ENCODE results near the gene IFT25.

The IFT25 gene

GRCh38 chr1:53956308-53957168 lies 11.0 kb upstream of the IFT25 start:
- DNase-seq: no peak

GRCh38 chr1:53954128-53954527 lies 8.6 kb upstream of the IFT25 start:
- no peak for DNase-seq

DNA sequence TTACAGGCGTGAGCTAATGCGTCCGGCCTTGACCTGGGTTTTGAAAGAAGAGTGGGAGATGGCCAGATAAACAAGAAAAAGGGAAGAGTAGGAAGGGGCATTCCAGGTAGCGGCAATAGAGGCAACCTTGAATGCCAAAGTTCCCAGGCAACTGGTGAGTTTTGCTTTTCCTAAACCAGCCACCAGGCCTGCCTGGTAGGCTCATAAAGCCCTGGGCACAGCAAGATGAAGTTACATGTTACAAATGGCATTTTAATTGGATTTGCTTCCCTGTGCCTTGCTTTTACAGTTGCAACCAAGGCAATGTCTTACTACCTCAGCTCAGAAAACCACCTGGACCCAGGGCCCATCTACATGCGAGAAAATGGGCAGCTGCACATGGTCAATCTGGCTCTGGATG lies 6.2 kb upstream of the IFT25 start:
- no peak for DNase-seq

DNA sequence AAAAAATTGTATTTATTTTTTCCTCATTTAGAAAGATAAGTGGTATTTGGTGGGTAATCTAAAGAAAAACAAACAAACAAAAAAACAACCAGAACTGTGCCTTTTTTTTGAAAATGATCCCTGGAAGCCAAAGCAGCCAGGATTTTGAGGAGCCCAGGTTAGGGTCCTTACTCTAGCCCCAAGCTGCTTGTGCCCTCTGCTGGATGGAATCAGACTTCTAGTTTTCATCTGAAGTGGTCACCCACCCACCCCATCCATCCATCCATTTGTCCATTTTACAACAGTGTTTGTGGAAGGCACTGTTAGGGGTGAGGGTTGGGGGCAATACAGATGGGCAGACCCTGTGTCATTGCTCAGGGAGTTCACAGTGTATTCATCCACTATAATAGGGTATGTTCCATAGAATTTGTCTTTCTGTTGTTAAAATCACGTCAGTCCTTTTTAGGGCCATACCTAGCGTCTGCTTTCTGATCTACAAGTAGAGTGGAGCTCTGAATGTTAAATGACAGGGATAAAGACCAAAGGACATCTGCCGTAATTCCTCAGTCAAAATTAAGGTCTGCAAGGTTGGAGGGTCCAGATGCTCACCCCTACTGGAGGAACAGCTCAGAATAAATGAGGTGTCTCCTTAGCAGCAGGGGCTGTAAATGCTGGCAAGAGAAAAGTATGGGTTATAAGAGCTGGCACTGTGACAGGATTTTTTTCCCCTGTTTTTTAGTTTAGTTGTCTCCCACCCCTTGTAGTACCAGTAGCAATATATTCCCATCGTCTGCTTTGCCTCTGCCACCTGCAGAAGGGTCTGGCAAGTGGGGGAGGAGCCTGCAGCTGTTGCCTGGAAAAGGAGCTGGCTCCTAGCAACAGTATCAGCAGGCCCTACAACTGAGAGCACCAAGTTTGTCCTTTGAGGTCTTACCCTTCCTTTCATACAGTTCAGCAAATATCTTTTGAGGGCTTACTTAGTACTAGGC lies 3.8 kb upstream of the IFT25 start:
- DNase-seq: no peak

- DNase-seq: no peak
Measured at GRCh38 chr1:53948291-53948690, 2.8 kb upstream of the IFT25 start.

GRCh38 chr1:53947172-53947907 lies 1.8 kb upstream of the IFT25 start:
- no peak for DNase-seq

DNA sequence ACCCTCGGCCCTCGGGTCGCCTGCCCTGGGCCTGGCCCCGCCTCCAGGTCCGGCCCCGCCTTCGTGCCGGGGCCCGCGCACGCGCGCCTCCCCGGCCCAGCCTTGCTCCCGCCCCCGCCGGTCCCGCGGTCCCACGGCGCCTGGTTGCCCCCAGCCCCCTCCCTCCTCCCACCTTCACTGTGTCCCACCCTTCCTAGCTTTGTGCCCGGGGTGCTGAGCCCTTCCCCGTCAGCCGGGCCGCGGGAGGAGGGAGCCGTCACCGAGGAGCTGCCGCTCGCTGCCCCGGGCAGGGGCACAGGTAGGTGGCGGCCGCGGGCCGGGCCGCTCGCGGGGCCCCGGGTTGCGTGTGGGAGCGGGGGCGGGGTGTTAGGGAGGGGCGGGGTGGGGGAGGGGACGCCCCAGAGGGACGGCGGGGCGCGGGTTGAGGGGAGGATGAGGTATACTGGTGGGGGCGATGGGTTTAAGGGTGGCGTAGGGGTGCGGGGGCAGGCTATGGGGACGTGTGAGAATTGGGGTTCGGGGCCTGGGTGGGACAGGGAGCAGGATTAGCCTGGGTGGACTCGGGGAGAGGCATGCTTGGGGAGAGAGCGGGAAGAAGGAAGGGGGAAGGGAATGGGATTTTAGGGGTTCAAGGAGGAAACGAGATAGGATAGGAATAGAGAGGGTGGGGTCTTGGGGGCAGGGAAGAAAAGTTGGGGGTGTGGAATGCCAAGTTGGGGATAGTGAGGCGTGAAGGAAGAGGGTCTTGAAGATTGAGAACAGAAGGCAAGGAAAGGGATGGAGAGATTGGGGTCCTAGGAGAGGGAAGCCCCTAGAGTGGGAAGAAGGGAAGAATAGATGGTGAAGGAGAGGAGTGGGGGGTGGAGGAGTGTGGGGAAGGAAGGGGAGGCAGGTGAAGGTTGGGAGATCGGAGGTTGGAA lies 1.0 kb upstream of the IFT25 start, which contains the start of gene LRRC42:
Gene LRRC42 (plus strand): TSS at position 99 of the 920 bp plus-strand sequence. CDS start 5,650 bp downstream, outside the sequence.
- no peak for DNase-seq

DNA sequence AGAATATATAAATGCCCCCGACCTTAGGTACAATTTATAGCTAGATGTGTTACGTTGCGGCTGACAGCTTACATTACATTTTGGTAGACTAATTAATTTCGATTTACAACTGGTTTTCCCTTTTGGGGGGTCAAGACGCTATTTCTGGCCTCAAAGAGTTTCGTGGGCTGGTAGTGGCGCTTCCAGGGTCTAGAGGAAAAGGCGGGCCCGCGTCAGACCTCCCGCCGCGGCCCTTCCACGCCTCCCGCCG lies 391 bp downstream of the IFT25 start:
- DNase-seq: no peak

- no peak for DNase-seq
Measured at GRCh38 chr1:53944469-53945182, 873 bp downstream of the IFT25 start.

GRCh38 chr1:53943490-53944043 lies 1.9 kb downstream of the IFT25 start:
- no peak for DNase-seq

DNA sequence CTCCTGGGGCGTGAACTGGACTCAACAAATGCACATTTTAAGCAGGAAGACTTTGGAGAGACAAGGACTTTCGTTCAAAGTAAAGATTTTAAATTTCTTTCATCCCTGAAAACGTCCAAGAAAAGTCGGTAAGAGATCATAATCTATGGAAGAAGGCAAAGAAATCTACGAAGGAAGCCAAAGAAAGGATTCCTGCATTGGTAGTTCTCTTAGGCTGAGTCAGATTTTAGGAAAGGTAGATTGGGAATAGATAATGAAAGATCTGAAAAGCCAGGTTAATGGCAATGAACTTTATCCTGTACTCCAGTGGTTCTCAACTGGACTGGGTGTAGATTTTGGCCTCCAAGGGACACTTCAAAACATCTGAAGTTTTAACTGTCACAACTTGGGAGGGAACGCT lies 2.4 kb downstream of the IFT25 start:
- DNase-seq: no peak

DNA sequence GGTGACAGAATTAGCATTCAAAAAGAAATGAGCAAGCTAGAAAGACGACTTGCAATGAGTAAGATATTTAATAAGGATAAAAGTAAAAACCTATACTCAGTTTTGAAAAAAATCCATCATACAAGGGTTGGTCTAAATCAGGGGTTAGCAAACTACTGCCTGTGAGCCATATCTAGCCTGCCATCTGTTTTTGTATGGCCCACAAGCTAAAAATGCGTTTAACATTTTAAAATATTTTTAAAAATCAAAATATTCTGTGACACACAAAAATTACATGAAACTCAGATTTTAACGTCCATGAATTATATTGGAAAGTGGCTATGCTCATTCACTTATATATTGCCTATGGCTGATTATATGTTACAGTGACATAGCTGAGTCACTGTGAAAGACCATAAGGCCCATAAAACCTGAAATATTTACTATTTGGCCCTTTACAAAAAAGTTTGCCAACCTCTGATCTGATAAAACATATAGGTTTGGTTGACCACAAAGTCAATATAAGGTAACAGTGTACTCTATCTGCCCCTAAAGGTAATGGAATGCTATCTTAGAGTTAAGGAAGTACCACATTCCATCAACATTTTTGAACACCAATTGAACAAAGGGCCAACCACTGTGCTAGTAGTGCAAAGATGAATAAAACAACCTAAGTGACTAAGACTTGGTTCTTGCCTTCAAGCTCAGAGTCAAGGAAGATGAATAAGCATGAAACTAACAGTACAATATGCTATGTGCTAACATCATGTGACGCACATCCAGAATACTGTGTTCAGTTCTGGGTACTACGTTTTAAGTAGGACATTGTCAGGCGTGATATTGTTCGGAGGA lies 3.2 kb downstream of the IFT25 start:
- no peak for DNase-seq

DNA sequence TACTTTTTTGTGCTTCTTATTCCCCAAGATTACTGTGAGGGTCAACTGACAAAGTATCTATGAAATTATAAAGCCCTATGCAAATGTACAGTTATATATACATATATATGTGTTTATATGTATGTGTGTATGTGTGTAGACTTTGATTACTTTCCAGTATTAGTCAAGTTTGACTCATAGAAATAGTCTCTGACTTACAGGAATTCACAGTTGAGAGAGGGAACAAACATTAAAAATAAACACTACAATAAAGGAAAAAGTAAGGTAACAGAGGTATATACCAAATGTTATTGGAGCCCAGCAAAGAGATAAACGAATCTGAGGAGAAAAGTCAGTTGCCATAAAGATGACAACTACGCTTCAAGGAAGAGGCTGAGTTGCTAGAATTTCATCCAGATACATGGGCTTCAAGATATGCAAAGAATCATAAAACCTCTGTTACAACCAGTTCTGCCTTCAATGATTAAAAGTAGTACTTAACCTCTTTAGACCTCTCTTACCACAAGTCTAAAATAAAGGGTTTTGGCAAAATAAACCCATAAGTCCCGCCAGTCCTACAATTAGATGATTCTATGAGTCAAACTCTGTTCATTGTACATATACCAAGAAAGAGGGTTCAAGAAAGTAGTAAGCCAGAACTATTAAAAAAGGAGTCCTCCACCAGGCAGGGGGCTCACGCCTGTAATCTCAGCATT lies 7.2 kb downstream of the IFT25 start:
- DNase-seq: no peak

DNA sequence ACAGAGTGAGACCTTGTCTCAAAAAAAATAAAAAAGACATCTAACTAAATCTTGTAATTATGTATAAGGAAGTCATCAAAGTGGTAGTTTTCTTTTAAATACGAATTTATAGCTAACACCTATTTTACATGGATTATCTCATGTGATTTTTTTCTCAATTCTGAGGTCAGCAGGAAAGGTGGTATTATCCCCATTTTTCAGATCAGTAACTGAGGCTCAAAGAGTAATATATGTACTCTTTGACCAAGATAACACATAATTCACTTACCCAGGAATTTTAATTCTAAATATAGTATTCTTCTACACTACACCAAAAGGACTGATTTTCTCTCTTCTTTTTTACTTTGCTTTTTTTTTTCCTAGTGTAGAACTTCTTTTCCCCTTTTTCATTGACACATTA lies 9.1 kb downstream of the IFT25 start:
- no peak for DNase-seq

- no peak for DNase-seq
Measured at GRCh38 chr1:53934170-53934765, 11.2 kb downstream of the IFT25 start.

- no peak for DNase-seq
Measured at GRCh38 chr1:53931523-53931922, 14.0 kb downstream of the IFT25 start.

DNA sequence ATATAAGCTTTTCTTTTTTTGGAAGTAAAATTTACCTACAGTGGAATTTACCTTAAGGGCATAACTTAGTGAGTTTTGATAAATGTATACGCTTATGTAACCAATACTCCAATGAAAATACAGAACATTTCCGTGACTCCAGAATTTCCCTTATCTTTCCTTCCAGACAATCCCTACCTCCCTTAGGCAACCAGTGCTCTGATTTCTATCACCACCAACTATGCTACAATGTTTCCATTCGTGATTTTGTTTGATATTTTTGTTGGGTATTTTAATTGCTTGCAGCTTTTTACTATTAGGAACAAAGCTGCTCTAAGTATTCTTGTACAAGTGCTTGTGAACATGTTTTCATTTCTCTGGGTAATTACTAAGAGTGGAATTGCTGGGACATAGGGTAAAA lies 14.6 kb downstream of the IFT25 start:
- DNase-seq: no peak

GRCh38 chr1:53929246-53929960 lies 16.1 kb downstream of the IFT25 start:
- no peak for DNase-seq

All from NCI-H1048 (cell line).